BLaER1 treated with 17β-estradiol and CSF1 and Interleukin-3, amounts not matched to agents 10 nM and 100 nM (cell line): ENCODE data around the gene KCNAB2.
A peak's percentile ranks its signal among the peaks of the same experiment; 100 is the strongest.
"Not testable (repeated sequence)": the region's sequence is repeated elsewhere in the genome, so short reads cannot be mapped to it uniquely, and the experiment has no call there.

Source experiments
- H3K27ac ChIP-seq, 11 experiments: shearing (Covaris generic); formaldehyde crosslinking; 2 replicates each; pipeline ENCODE4 v1.8.1; 2022
- H3K27me3 ChIP-seq, 11 experiments: shearing (Covaris generic); formaldehyde crosslinking; 2 replicates each; pipeline ENCODE4 v1.8.1; 2022
- H3K36me3 ChIP-seq, 11 experiments: shearing (Covaris generic); formaldehyde crosslinking; 2 replicates each; pipeline ENCODE4 v1.8.1; 2022
- H3K4me1 ChIP-seq, 10 experiments: shearing (Covaris generic); formaldehyde crosslinking; 2 replicates each; pipeline ENCODE4 v1.8.1; 2022
- H3K4me2 ChIP-seq, 11 experiments: shearing (Covaris generic); formaldehyde crosslinking; 2 replicates each; pipeline ENCODE4 v1.8.1; 2022
- H3K4me3 ChIP-seq, 10 experiments: shearing (Covaris generic); formaldehyde crosslinking; 2 replicates each; pipeline ENCODE4 v1.8.1; 2022
- H3K9ac ChIP-seq, 11 experiments: shearing (Covaris generic); formaldehyde crosslinking; 2 replicates each; pipeline ENCODE4 v1.8.1; 2022
- H3K9me3 ChIP-seq, 11 experiments: shearing (Covaris generic); formaldehyde crosslinking; replicated peaks in 1 of 11; 2 replicates each; pipeline ENCODE4 v1.8.1; 2022
- H4K20me1 ChIP-seq, 11 experiments: shearing (Covaris generic); formaldehyde crosslinking; 2 replicates each; pipeline ENCODE4 v1.8.1; 2022
- Cebpa-rat ChIP-seq, 11 experiments: shearing (Covaris generic); IDR thresholded peaks; 2 replicates each; pipeline ENCODE4 v1.8.1; 2022

Gene KCNAB2

GRCh38 chr1:6057170-6057845 lies 11.6 kb downstream of the KCNAB2 start:
- TF ChIP-seq Cebpa-rat (IDR thresholded peaks at IDR 0.05): no peak
- peaks cover 38 to 88% (median 54%) of the 10 kb centered on the region in 10 experiments for H3K4me1 ChIP-seq
- peaks cover 31 to 99% (median 73%) of the 10 kb centered on the region in 11 experiments; a peak in 20 of 22 replicates for H3K36me3 ChIP-seq
- H3K27ac ChIP-seq: peak overlapping the region in 5 of 11 experiments; percentile 2 to 37 (median 27); a peak in 5 of 22 replicates
- H3K9ac ChIP-seq: peak overlapping the region in 4 of 11 experiments; percentile 19 to 34 (median 32); a peak in 4 of 22 replicates
- H3K4me3 ChIP-seq: no peak overlapping the region; a peak in 1 of 20 replicates
- H4K20me1 ChIP-seq: peaks cover 92 to 100% (median 100%) of the 10 kb centered on the region in 11 experiments
- no peaks in the 10 kb centered on the region for H3K9me3 ChIP-seq
- H3K27me3 ChIP-seq: no peaks in the 10 kb centered on the region
- peak overlapping the region; percentile 59 to 91 (median 73) for H3K4me2 ChIP-seq

GRCh38 chr1:6059866-6060265 lies 14.2 kb downstream of the KCNAB2 start:
- Histone ChIP-seq H3K36me3 (peaks cover 33 to 99% (median 67%) of the 10 kb centered on the region in 11 experiments; a peak in 21 of 22 replicates), H3K9me3 (no peaks in the 10 kb centered on the region), H3K27me3 (no peaks in the 10 kb centered on the region), H3K9ac (no peak overlapping the region), H3K4me2 (no peak overlapping the region), H3K4me3 (no peak overlapping the region), H3K4me1 (peaks cover 38 to 92% (median 69%) of the 10 kb centered on the region in 10 experiments), H3K27ac (no peak overlapping the region), H4K20me1 (peaks cover 81 to 100% (median 100%) of the 10 kb centered on the region in 11 experiments)
- TF ChIP-seq Cebpa-rat (IDR thresholded peaks at IDR 0.05): no peak

- Histone ChIP-seq H3K4me1 (peaks cover 19 to 64% (median 41%) of the 10 kb centered on the region in 10 experiments), H3K9me3 (no peaks in the 10 kb centered on the region), H3K36me3 (peaks cover 61 to 100% (median 88%) of the 10 kb centered on the region in 11 experiments; a peak in 21 of 22 replicates), H3K4me2 (peak overlapping the region in 3 of 11 experiments; percentile 15 to 71 (median 22); a peak in 5 of 22 replicates), H3K9ac (no peak overlapping the region), H4K20me1 (peaks cover 81 to 100% (median 100%) of the 10 kb centered on the region in 11 experiments), H3K27me3 (no peaks in the 10 kb centered on the region), H3K4me3 (no peak overlapping the region), H3K27ac (no peak overlapping the region)
- no peak for TF ChIP-seq Cebpa-rat (IDR thresholded peaks at IDR 0.05)
Measured at GRCh38 chr1:6062670-6063069, 17.0 kb downstream of the KCNAB2 start.

GRCh38 chr1:6063532-6064053 lies 17.9 kb downstream of the KCNAB2 start:
- peak overlapping the region in 6 of 11 experiments; percentile 7 to 71 (median 28); a peak in 10 of 22 replicates for H3K4me2 ChIP-seq
- peak overlapping the region in 5 of 11 experiments; percentile 5 to 44 (median 39); a peak in 7 of 22 replicates for H3K27ac ChIP-seq
- H3K4me3 ChIP-seq, H3K9ac ChIP-seq, H3K9me3 ChIP-seq, H3K27me3 ChIP-seq: not testable (repeated sequence)
- H4K20me1 ChIP-seq: peaks cover 81 to 100% (median 100%) of the 10 kb centered on the region in 11 experiments
- H3K36me3 ChIP-seq: peaks cover 69 to 100% (median 89%) of the 10 kb centered on the region in 11 experiments; a peak in 21 of 22 replicates
- H3K4me1 ChIP-seq: peaks cover 9 to 55% (median 32%) of the 10 kb centered on the region in 10 experiments

DNA sequence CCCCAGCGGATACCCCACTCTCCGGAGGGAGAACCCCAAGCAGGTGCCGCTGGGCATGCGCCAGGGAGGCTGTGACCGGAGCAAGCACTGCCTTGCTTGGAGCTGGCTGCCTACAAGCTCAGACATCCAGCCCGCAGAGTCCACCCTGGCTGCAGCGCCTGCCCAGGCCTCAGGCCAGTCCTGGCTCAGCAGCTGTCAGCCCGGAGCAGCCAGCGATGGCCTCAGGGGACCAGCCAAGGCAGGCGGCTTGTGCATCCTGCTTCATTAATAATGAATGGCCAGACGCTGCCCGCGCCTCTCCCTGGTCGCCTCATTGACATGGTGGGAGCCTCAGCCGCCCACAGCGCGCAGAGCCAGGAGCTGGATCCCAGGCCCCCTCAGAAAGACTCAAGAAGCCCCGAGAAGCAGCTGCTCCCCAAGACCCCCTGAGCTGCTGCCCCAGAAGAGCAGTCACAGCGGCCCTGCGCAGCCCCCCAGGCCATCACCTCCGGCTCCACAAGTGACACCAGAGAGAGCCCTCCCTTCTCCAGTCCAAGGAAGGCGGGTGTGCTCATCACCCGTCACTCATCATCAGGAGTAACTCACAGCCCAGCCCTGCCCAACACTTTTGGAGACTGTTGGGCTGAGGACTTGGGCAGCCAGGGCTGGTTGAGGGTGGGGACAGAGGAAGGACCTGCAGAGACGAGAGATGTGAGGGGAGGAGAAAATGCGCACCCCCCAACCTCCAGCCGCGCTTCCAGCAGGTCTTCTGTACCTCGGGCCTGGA lies 19.6 kb downstream of the KCNAB2 start:
- peaks cover 81 to 100% (median 100%) of the 10 kb centered on the region in 11 experiments for H4K20me1 ChIP-seq
- no peak for TF ChIP-seq Cebpa-rat (IDR thresholded peaks at IDR 0.05)

GRCh38 chr1:6066680-6067079 lies 21.0 kb downstream of the KCNAB2 start:
- Histone ChIP-seq H3K4me2 (no peak overlapping the region), H3K4me3 (no peak overlapping the region), H3K4me1 (peaks cover 6 to 31% (median 21%) of the 10 kb centered on the region in 10 experiments; a peak in 17 of 20 replicates), H3K9ac (no peak overlapping the region), H4K20me1 (peaks cover 83 to 100% (median 100%) of the 10 kb centered on the region in 11 experiments), H3K27me3 (no peaks in the 10 kb centered on the region), H3K36me3 (peaks cover 66 to 100% (median 92%) of the 10 kb centered on the region in 11 experiments; a peak in 21 of 22 replicates), H3K27ac (no peak overlapping the region), H3K9me3 (no peaks in the 10 kb centered on the region)
- TF ChIP-seq Cebpa-rat (IDR thresholded peaks at IDR 0.05): no peak

More for the DNA sequence above, 19.6 kb downstream of the KCNAB2 start:
- no peak overlapping the region for H3K4me2 ChIP-seq
- H3K9me3 ChIP-seq: no peaks in the 10 kb centered on the region
- peaks cover 70 to 100% (median 92%) of the 10 kb centered on the region in 11 experiments; a peak in 21 of 22 replicates for H3K36me3 ChIP-seq
- peaks cover 0 to 38% (median 23%) of the 10 kb centered on the region in 10 experiments; a peak in 14 of 20 replicates for H3K4me1 ChIP-seq
- no peaks in the 10 kb centered on the region for H3K27me3 ChIP-seq
- H3K4me3 ChIP-seq: no peak overlapping the region
- peak overlapping the region in 1 of 11 experiments; percentile 33; a peak in 1 of 22 replicates for H3K9ac ChIP-seq
- no peak overlapping the region for H3K27ac ChIP-seq

DNA sequence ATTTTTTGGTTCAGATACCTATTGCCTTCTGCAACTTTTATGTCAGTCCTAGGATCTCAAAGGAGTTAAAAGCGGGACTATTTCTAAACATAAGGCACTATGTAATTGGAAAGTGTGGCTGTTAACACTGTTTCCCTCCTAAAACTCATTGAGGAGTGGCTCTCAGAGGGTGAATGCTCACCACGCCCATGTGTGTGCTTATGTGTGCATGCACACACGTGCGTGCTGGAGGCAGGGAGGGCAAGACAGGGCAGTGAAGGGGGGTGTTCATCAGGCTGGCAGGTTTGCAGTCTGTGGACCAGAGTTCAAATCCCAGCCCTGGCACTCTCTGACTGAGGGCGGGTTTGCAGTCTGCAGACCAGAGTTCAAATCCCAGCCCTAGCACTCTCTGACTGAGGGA lies 22.4 kb downstream of the KCNAB2 start:
- TF ChIP-seq Cebpa-rat (IDR thresholded peaks at IDR 0.05): no peak
- H3K4me2 ChIP-seq: no peak overlapping the region
- H3K27me3 ChIP-seq: no peaks in the 10 kb centered on the region
- H3K36me3 ChIP-seq: peaks cover 70 to 100% (median 95%) of the 10 kb centered on the region in 11 experiments; a peak in 21 of 22 replicates
- H3K9me3 ChIP-seq: no peaks in the 10 kb centered on the region
- peaks cover 9 to 22% (median 15%) of the 10 kb centered on the region in 10 experiments; a peak in 18 of 20 replicates for H3K4me1 ChIP-seq
- H3K9ac ChIP-seq: no peak overlapping the region
- no peak overlapping the region for H3K27ac ChIP-seq
- no peak overlapping the region for H3K4me3 ChIP-seq
- H4K20me1 ChIP-seq: peaks cover 97 to 100% (median 100%) of the 10 kb centered on the region in 11 experiments

DNA sequence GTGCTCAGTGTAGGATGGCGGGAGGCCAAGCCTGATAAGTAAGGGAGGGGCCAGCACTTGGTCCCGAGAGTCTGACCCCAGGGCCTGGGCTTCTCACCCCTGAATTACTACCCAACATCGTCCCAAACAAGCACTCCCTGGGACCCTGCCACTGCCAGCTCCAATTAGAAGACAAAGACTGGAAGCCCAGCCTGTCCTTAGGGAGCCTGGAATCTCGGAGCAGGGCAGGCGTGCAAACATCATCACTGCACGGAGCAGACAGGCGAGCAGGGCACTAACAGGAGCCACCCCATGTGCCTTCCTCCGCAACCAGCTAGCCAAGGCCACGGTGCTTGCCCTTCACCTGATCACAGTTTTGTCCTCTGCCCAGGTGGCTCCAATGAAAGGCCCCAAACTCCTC lies 23.2 kb downstream of the KCNAB2 start:
- Histone ChIP-seq H3K9ac (no peak overlapping the region; a peak in 1 of 22 replicates), H4K20me1 (peaks cover 91 to 100% (median 100%) of the 10 kb centered on the region in 11 experiments), H3K27me3 (no peaks in the 10 kb centered on the region), H3K4me2 (no peak overlapping the region), H3K27ac (no peak overlapping the region), H3K9me3 (no peaks in the 10 kb centered on the region), H3K4me1 (peaks cover 3 to 18% (median 8%) of the 10 kb centered on the region in 10 experiments; a peak in 17 of 20 replicates), H3K4me3 (no peak overlapping the region), H3K36me3 (peaks cover 72 to 100% (median 100%) of the 10 kb centered on the region in 11 experiments)
- no peak for TF ChIP-seq Cebpa-rat (IDR thresholded peaks at IDR 0.05)
